ENCODE results near the gene JPH4. TPM values are rescaled to one million over a fixed set of nuclear protein-coding genes. Genes with fewer than 3 reads are reported as not detected.

Gene JPH4
- 0.04 to 0.08 TPM (median 0.07 TPM) in 3 of 5 replicates, not detected in the others for total RNA-seq (2022; extraction: Qiagen RNA extraction; ENCODE audit: low read depth)

GRCh38 chr14:23578560-23579310 lies at the start of gene JPH4:
TSS of gene JPH4 (minus strand) at chr14:23578790. CDS start at chr14:23577453, 1,337 bp downstream.

GRCh38 chr14:23567186-23568020 lies 11.2 kb downstream of the JPH4 start, which contains the start of gene AP1G2:
TSS of gene AP1G2 (minus strand) at chr14:23567791. CDS start at chr14:23567314, 477 bp downstream.

DNA sequence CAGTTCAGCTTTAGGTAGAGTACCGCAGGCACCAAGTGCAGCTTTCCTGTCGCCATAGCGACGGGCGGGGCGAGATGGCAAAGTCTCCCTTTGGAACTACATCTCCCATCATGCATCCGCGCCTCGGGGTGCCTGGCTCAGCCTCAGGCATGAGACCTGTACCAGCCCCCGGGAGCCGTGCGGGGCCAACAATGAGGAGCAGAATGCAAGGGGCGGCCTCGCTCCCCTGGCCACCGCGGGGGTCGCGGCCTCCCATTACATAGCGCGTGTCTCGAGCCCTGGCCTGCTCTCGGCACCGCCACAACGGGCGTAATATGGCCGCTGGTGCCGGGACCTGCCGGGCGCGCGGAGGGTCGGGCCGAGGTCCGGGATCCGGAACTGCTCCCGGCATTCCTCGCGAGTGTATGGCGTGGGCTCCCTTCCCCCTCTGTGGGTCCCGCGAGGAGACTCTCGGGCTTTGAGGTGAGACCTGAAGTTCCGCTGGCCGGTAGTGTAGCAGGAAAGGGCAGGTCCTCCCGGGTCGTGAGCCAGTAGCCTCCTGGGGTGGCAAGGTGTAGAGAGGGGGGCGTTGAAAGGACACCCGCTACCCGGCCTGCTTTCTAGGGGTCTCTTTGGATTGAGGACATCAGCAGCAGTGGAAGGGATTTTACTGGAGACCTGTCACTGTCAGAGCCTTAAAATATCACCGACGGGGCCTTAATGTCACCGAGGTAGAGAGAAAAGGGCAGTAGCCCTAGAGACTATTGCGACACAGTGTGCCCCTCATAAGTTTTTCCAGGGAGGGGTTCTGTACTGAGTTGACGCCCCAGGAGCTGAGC lies 22.5 kb downstream of the JPH4 start, which contains the start of gene THTPA:
TSS of gene THTPA (plus strand) at position 390 of the 818 bp plus-strand sequence. CDS start 487 bp downstream, outside the sequence.

GRCh38 chr14:23551266-23552028 lies 27.1 kb downstream of the JPH4 start, which contains the start of gene ZFHX2:
TSS of gene ZFHX2 (minus strand) at chr14:23551765. CDS start at chr14:23535325, 16,440 bp downstream.

Other genes starting within 250 kb of the JPH4 start
- gene SLC22A17, start 225.9 kb downstream of the JPH4 start, total RNA-seq (2022; extraction: Qiagen RNA extraction; ENCODE audit: low read depth): 5.4 to 8.1 TPM (median 6.9 TPM) in 5 replicates
- gene EFS, start 213.6 kb downstream of the JPH4 start, total RNA-seq (2022; extraction: Qiagen RNA extraction; ENCODE audit: low read depth): not detected in 5 replicates
- not detected in 5 replicates for gene IL25, start 206.0 kb downstream of the JPH4 start, total RNA-seq (2022; extraction: Qiagen RNA extraction; ENCODE audit: low read depth)
- gene CMTM5, start 201.7 kb downstream of the JPH4 start, total RNA-seq (2022; extraction: Qiagen RNA extraction; ENCODE audit: low read depth): not detected in 5 replicates
- gene MYH6, start 170.5 kb downstream of the JPH4 start, total RNA-seq (2022; extraction: Qiagen RNA extraction; ENCODE audit: low read depth): 0.02 TPM in 1 of 5 replicates, not detected in the others
- gene MYH7, start 143.1 kb downstream of the JPH4 start, total RNA-seq (2022; extraction: Qiagen RNA extraction; ENCODE audit: low read depth): not detected in 5 replicates
- gene NGDN, start 109.1 kb downstream of the JPH4 start, total RNA-seq (2022; extraction: Qiagen RNA extraction; ENCODE audit: low read depth): 54.4 to 73.7 TPM (median 65.0 TPM) in 5 replicates
- gene ZFHX2, start 27.0 kb downstream of the JPH4 start, total RNA-seq (2022; extraction: Qiagen RNA extraction; ENCODE audit: low read depth): 0.85 to 1.8 TPM (median 1.3 TPM) in 5 replicates
- gene THTPA, start 22.5 kb downstream of the JPH4 start, total RNA-seq (2022; extraction: Qiagen RNA extraction; ENCODE audit: low read depth): 11.9 to 15.2 TPM (median 15.0 TPM) in 5 replicates
- 34.0 to 61.8 TPM (median 48.7 TPM) in 5 replicates for gene AP1G2, start 11.0 kb downstream of the JPH4 start, total RNA-seq (2022; extraction: Qiagen RNA extraction; ENCODE audit: low read depth)
- 5.0 to 9.9 TPM (median 7.3 TPM) in 5 replicates for gene DHRS2, start 57.6 kb upstream of the JPH4 start, total RNA-seq (2022; extraction: Qiagen RNA extraction; ENCODE audit: low read depth)

All from A549 treated with ZK216348 at 1 μM for 4 hours (cell line).